GM12878 (cell line): Measurements from ENCODE around the gene ABHD11. TPM values are rescaled to one million over a fixed set of nuclear protein-coding genes. Genes with fewer than 3 reads are reported as not detected.

Experiments used
- BRCA1 ChIP-seq: IDR thresholded peaks from 2 replicates; pipeline ENCODE4 v1.6.1; 2011; ENCODE audit warnings: low read depth, low read length, improper control_type of control experiment
- CEBPB ChIP-seq, 2 experiments: fragments of 150-350 bp in 1 of 2; IDR thresholded peaks; 2 replicates each; pipeline ENCODE4 v1.6.1; 2012 to 2014; ENCODE audit warnings: low read depth in 2 of 2, low read length in 2 of 2, borderline replicate concordance in 1 of 2, inconsistent platforms in 1 of 2
- CHD1 ChIP-seq: IDR thresholded peaks from 2 replicates; pipeline ENCODE4 v1.6.1; 2012; ENCODE audit warnings: low read depth, low read length, improper control_type of control experiment
- CREB1 ChIP-seq: IDR thresholded peaks from 2 replicates; pipeline ENCODE4 v1.6.1; 2012; ENCODE audit warnings: low read depth, mild to moderate bottlenecking, inconsistent platforms
- CREM ChIP-seq: IDR thresholded peaks from 2 replicates; pipeline ENCODE4 v1.6.1; 2014; ENCODE audit warnings: antibody characterized with exemption, low read depth
- CTCF ChIP-seq, 3 experiments: IDR thresholded peaks in 2 of 3; conservative IDR thresholded peaks in 1 of 3; 2 replicates each; pipeline ENCODE4 v1.5.1; 2011; ENCODE audit warnings: low read depth in 3 of 3, low read length in 3 of 3, mild to moderate bottlenecking in 3 of 3, control low read depth in 2 of 3, moderate library complexity in 2 of 3, inconsistent platforms in 1 of 3, mixed read lengths in 1 of 3; ENCODE audit not compliant: control insufficient read depth in 2 of 3, insufficient read depth in 1 of 3; ENCODE audit errors: extremely low read depth in 1 of 3
- ELK1 ChIP-seq: IDR thresholded peaks from 2 replicates; pipeline ENCODE4 v1.6.1; 2012; ENCODE audit warnings: low read depth, low read length, improper control_type of control experiment
- HDGF ChIP-seq: fragments of 450-650 bp; IDR thresholded peaks from 2 replicates; pipeline ENCODE4 v1.6.1; 2016; ENCODE audit warnings: antibody characterized with exemption
- IRF3 ChIP-seq: fragments of 450-650 bp; IDR thresholded peaks from 2 replicates; pipeline ENCODE4 v1.6.1; 2014; ENCODE audit warnings: mild to moderate bottlenecking
- JUND ChIP-seq: IDR thresholded peaks from 2 replicates; pipeline ENCODE4 v1.6.1; 2012; ENCODE audit warnings: low read depth, mild to moderate bottlenecking, low read length, improper control_type of control experiment, moderate library complexity
- MEF2A ChIP-seq: IDR thresholded peaks from 2 replicates; pipeline ENCODE4 v1.6.1; 2011; ENCODE audit warnings: low read depth, mild to moderate bottlenecking, low read length, moderate library complexity; ENCODE audit not compliant: insufficient read depth
- NFXL1 ChIP-seq: fragments of 450-650 bp; IDR thresholded peaks from 2 replicates; pipeline ENCODE4 v1.6.1; 2017; ENCODE audit warnings: antibody characterized with exemption, mild to moderate bottlenecking, borderline replicate concordance
- NKRF ChIP-seq: fragments of 450-650 bp; conservative IDR thresholded peaks from 2 replicates; pipeline ENCODE4 v1.6.1; 2017; ENCODE audit warnings: mild to moderate bottlenecking, moderate library complexity
- POU2F2 ChIP-seq: IDR thresholded peaks from 3 replicates; pipeline ENCODE4 v1.6.1; 2011; ENCODE audit warnings: low read depth, mild to moderate bottlenecking, low read length, borderline replicate concordance
- TCF3 ChIP-seq: IDR thresholded peaks from 2 replicates; pipeline ENCODE4 v1.6.1; 2012; ENCODE audit warnings: low read depth, mild to moderate bottlenecking, low read length, borderline replicate concordance; ENCODE audit not compliant: insufficient read depth
- USF1 ChIP-seq: IDR thresholded peaks from 2 replicates; pipeline ENCODE4 v1.6.1; 2011; ENCODE audit warnings: borderline replicate concordance, low read depth, mild to moderate bottlenecking, moderate library complexity, mixed read lengths, low read length; ENCODE audit not compliant: insufficient read depth; ENCODE audit errors: extremely low read length
- ZNF687 ChIP-seq: fragments of 450-650 bp; IDR thresholded peaks from 2 replicates; pipeline ENCODE4 v1.6.1; 2017; ENCODE audit warnings: mild to moderate bottlenecking, moderate library complexity
- polyA plus RNA-seq, 11 experiments: library from polyadenylated mRNA; depleted of rRNA in 4 of 11; unstranded in 6 of 11; stranded (reverse) in 5 of 11; fragments of >200 nt; fragmentation: Nextera tagmentation in 4 of 11; fragmentation: Illumina TruSeq in 1 of 11; extraction: Ambion mirVana in 4 of 11; extraction: Trizol in 1 of 11; gene quantifications; 1 replicate in 1 of 11; 2 replicates in 10 of 11; pipeline versions ENCODE4 v1.2.1 to v1.2.3, GENCODE V29; 2011 to 2016; ENCODE audit warnings: inconsistent platforms in 2 of 11, missing spikeins in 2 of 11, low read depth in 1 of 11
- total RNA-seq, 4 experiments: library from RNA; depleted of rRNA in 3 of 4; stranded (reverse); fragments of >200 nt in 3 of 4; fragmentation: Illumina TruSeq in 1 of 4; extraction: Trizol in 1 of 4; gene quantifications; 2 replicates each; pipeline versions ENCODE4 v1.2.1 to v1.2.3, GENCODE V29; 2013 to 2021

ABHD11 gene
- total and polyA plus RNA-seq, 10 of the 15 experiments (the other 5 are each of a cell fraction or from before 2014, with no cell fraction given), result 2.8 to 24.8 (median 10.1) TPM

- peak; percentile 29; the same call in 1 of the 2 replicates for TF ChIP-seq IRF3
- TF ChIP-seq NKRF, result peak; percentile 59
- TF ChIP-seq CTCF (IDR thresholded peaks at IDR 0.05 in 2 of 3, conservative IDR thresholded peaks at IDR 0.05 in 1 of 3; ENCODE audit: control insufficient read depth in 2 of 3, extremely low read depth in 1 of 3, insufficient read depth in 1 of 3, low read depth in 3 of 3, low read length in 3 of 3), result no peak
- TF ChIP-seq ZNF687, result peak; percentile 63
- peak; percentile 17; the same call in 1 of the 3 replicates for TF ChIP-seq POU2F2
- TF ChIP-seq USF1, result no peak
- peak; percentile 76; the same call in 1 of the 2 replicates for TF ChIP-seq HDGF
- TF ChIP-seq BRCA1, result peak; percentile 60
- peak; percentile 38; the same call in 1 of the 2 replicates for TF ChIP-seq CREM
- no peak for TF ChIP-seq MEF2A
- no peak for TF ChIP-seq ELK1
- 0 out of 2 replicates have a peak, but pooled peaks have one; percentile 19 for TF ChIP-seq JUND
- TF ChIP-seq CREB1, result peak; percentile 78; the same call in 1 of the 2 replicates
- TF ChIP-seq CEBPB (IDR thresholded peaks at IDR 0.05; ENCODE audit: borderline replicate concordance in 1 of 2, low read depth in 2 of 2, low read length in 2 of 2), result no peak
- TF ChIP-seq CHD1, result no peak
- no peak for TF ChIP-seq NFXL1
- peak; percentile 81 for TF ChIP-seq TCF3
These were observed at the start of gene ABHD11 (continued) for GRCh38 chr7:73738612-73739386.
